ENCODE measurements around the gene IMMP2L.

Gene IMMP2L

DNA sequence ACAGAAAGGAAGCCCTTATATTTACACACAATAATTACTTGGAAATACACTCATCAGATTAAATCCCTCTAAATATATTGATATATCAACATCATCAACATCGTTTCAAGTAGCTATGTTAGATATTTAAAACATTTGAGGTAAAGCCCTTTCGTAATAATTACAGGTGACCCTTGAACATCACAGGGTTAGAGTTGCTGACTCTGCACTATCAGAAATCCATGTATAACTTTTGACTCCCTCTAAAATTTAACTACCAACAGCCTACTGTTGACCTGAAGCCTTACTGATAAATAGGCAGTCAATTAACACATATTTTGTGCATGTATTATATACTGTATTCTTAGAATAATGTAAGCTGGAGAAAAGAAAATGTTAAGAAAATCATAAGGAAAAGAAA is 505.9 kb downstream of the IMMP2L start:
- no peak for DNase-seq

GRCh38 chr7:111053035-111053434 is 509.3 kb downstream of the IMMP2L start:
- DNase-seq = peak; percentile 19

- DNase-seq = no peak
Observed at GRCh38 chr7:111051832-111052231, 510.5 kb downstream of the IMMP2L start.

DNA sequence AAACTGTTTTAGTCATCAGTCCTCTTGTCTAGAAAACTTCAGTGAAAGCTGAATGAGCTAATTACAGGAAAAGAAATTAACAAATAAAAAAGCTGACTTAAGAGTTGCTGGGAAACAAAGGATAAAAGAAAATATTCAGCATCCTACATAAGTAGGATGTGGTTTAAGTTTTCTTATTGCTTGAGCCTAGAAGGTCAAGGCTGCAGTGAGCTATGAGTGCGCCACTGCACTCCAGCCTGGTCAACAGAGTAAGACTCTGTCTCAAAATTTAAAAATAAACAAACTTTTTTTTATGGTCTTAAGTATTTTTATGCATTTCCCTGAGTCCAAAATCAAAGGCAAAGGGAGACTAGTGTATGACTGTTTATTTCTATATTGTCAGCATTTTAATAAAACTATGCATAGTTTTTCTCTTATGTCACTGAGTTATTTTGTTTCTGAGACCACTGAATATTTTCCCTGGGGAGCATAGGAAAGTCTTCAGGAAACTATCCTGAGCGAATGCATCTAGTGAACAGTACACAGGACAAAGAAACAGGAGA is 511.3 kb downstream of the IMMP2L start:
- DNase-seq = no peak

DNA sequence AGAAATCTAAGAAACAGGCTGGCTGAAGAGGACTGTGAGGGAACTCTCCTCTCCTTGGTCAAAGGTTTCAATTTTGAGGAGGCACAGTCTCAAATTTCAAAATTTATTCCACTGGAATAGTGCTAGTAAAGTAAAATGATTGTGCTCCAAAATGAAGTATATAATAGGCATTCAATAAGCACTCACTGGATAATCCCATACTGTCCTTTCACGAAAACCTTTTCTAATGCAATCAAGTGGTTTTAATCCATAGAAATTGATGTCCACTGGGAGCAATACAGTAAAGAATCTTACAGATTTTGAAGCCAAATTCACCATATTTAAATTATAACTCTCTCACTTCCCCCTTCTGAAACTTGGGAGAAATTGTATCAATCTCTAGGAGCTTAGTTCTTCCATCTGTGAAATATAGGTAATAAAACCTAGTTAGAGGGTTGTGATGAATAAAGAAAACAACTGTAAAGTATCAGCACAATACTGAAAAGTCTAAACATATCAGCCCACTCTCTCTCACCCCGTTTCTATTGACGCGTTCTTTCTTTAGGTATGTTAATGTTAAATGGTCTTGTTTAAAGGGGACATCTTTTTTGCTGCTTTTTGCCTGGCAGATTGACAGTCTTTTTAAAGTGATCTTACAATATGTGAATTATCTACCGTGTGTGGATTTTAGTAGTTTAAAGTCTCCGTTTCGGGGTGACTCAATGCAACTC is 512.2 kb downstream of the IMMP2L start:
- DNase-seq = no peak

DNA sequence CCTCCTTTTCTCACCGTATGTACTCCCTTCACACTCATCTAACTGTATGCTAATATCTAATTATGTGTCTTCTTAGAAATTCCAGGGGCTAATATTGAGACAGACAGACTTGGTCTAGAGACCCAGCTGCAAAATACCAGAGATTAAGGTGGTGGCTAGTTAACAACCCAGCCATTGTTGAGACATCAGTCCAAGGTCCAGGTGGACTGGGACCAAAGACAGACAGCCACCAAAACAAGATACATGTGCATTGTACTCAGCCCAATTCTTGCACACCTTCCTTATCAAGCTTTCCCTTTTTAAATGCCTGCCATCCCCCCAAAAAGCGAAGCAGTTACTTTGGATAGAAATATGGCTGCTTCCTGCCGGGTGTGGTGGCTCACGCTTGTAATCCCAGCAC is 514.7 kb downstream of the IMMP2L start:
- no peak for DNase-seq

DNA sequence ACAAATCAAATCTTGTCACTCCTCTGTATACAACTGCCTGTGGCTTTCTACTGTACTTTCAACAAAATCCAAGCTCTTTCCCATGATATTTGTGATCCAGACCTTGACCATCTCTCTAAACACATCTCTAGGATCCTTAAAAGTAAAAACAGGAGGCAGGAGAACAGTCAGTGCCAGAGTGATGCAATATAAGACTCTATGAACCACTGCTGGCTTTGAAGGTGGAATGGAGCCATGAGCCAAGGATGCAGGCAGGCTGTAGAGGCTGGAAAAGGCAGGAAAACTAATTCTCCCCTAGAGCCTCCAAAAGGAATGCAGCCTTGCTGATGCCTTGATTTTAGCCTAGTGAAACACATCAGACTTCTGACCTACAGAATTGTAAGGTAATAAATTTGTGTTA is 516.8 kb downstream of the IMMP2L start:
- no peak for DNase-seq

DNA sequence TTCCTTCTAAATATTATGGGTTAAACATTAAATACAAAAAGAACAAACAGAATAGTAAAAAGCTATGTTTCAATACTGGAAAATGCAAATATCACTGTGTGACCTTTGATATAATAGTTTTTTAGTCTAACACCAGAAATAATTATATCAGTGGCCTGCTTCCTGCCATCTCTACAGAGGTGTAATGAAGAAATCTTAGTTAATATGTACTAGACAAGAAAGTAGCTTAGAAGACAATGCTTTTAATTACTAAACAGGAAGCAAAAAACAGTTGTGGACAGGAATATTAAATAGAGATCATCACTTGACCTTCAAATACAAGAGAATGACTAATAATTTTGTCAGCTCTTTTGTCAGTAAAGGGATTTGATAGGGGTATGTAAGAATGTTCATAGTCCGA is 518.7 kb downstream of the IMMP2L start:
- DNase-seq = no peak

GRCh38 chr7:111042842-111043241 is 519.5 kb downstream of the IMMP2L start:
- no peak for DNase-seq

DNA sequence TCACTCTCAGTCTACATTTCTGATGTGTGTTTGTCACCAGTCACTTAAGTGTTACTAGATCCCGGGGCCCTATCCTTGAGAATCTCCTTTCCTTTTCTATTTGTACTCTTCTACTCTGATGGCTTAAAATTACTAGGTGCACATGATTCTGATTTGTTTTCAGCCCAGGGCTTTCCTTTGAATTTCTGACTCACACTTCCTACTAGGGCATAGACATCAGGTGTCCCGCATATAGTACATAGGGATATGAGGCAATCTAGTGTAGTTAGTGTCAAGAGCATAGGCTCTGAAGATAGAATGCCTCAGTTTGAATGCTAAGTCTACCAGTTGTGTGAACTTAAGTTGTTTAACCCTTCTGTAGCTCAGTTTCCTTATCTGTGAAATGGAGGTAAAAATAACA is 520.7 kb downstream of the IMMP2L start:
- no peak for DNase-seq

DNA sequence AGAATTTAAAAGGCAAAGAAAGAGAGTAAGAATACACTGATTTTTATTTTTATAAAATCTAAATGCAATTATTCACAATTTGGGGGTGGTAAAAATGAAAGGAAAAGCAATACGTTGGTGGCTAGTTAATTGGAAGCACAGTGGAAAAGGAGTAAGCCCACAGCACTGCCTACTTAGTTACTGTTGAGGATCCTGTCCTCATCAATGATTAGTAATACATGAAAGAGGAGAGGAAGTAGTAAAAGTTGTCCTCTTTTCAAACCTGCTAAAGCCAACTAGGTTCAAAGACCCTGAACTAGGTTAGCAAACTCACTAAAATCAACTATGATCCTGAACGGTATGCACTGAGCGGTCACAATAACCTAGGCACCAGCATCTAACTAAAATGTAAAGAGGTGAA is 524.1 kb downstream of the IMMP2L start:
- no peak for DNase-seq

GRCh38 chr7:111031916-111032315 is 530.4 kb downstream of the IMMP2L start:
- no peak for DNase-seq

GRCh38 chr7:111030336-111030735 is 532.0 kb downstream of the IMMP2L start:
- DNase-seq = no peak

GRCh38 chr7:111029574-111030251 is 532.6 kb downstream of the IMMP2L start:
- peak; percentile 75 for DNase-seq

- DNase-seq = peak; percentile 52
Observed at GRCh38 chr7:111029141-111029572, 533.1 kb downstream of the IMMP2L start.

- no peak for DNase-seq
Observed at GRCh38 chr7:111027396-111027795, 534.9 kb downstream of the IMMP2L start.

GRCh38 chr7:111026806-111027205 is 535.5 kb downstream of the IMMP2L start:
- DNase-seq = no peak

DNA sequence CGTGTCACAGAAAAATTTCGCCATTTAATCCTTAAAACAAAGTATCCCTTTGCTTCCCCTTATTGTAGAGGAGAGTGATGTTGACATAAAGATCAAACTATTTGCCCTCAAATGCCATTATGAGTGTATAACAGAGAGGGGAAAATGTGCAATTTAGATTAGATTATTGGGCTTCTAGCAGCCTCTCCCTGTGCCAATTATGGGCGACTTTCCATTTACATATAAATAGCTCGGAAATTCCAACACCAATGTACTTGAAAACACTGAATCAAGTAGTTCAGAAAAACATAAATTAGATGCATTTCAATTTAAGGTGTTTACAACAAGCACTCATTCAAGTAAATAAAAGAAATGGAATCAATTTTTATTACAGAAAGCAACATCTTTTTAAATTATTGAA is 535.9 kb downstream of the IMMP2L start:
- DNase-seq = no peak

GRCh38 chr7:111025006-111025405 is 537.3 kb downstream of the IMMP2L start:
- DNase-seq = no peak

- no peak for DNase-seq
Observed at GRCh38 chr7:111018960-111019736, 543.1 kb downstream of the IMMP2L start.

DNA sequence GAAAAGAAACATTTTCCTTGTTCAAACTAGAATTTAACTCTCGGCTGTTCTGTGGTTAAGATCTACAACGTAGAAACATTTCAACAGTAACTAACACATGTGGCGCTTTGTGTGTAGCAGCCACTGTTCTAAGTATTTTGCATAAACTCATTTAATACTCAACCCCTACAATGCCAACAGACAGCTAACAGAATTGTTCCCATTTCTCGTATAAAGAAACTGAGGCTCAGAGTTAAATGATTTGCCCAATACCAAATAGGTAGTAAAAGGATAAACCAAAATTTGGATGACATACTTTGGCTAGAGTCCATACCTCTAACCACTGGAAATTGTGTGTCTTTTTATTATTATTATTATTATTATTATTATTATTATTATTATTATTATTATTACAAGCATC is 543.8 kb downstream of the IMMP2L start:
- DNase-seq = no peak

DNA sequence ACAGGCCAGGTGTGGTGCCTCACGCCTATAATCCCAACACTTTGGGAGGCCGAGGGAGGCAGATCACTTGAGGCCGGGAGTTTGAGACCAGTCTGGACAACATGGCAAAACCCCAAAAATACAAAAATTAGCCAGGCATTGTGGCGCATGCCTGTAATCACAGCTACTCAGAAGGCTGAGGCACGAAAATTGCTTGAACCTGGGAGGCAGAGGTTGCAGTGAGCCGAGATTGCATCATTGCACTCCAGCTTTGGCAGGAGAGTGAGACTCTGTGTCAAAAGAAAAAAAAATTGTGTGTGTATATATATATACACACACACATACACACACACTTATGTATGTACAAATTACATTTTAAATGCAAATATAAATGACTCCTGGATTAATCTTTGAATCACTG is 548.2 kb downstream of the IMMP2L start:
- no peak for DNase-seq

- peak; percentile 38 for DNase-seq
Observed at GRCh38 chr7:111012799-111013675, 549.3 kb downstream of the IMMP2L start.
